Thyroid gland (tissue), 4 donors: ENCODE measurements around the gene MYO18A. TPM values are rescaled to one million over a fixed set of nuclear protein-coding genes. Genes with fewer than 3 reads are reported as not detected.

Experiments
- DNase-seq, 2 donors: peaks; one replicate each; pipeline ENCODE4 v3.0.0-alpha.2; 2019
- H3K27ac ChIP-seq, 3 donors: fragments of 200-600 bp; sonication (generic); 1 replicate in 2 of 3; 2 replicates in 1 of 3; pipeline ENCODE4 v1.5.1; 2016 to 2019; ENCODE audit warnings: mild to moderate bottlenecking in 1 of 3, moderate library complexity in 1 of 3
- H3K27me3 ChIP-seq: fragments of 200-600 bp; sonication (generic); one replicate; pipeline ENCODE4 v1.5.1; 2019
- H3K36me3 ChIP-seq, 2 donors: fragments of 200-600 bp; sonication (generic); one replicate each; pipeline ENCODE4 v1.5.1; 2016 to 2019
- H3K4me1 ChIP-seq, 2 donors: fragments of 200-600 bp; sonication (generic); one replicate each; pipeline ENCODE4 v1.5.1; 2017 to 2019
- H3K4me3 ChIP-seq, 3 donors: fragments of 200-600 bp; sonication (generic); replicated peaks in 1 of 3; 1 replicate in 2 of 3; 2 replicates in 1 of 3; pipeline ENCODE4 v1.5.1; 2016; ENCODE audit warnings: mild to moderate bottlenecking in 1 of 3
- H3K9me3 ChIP-seq: fragments of 200-600 bp; sonication (generic); one replicate; pipeline ENCODE4 v1.5.1; 2017
- POLR2A ChIP-seq, 2 donors: fragments of 450-650 bp; IDR thresholded peaks; one replicate each; pipeline ENCODE4 v1.6.1; 2017; ENCODE audit warnings: antibody characterized with exemption in 2 of 2, mild to moderate bottlenecking in 2 of 2, moderate library complexity in 1 of 2
- WGBS, 2 donors: methylation state at CpG; one replicate each; pipeline ENCODE4 v1.1.5; 2017; 5-methylcytosine and 5-hydroxymethylcytosine counted together
- intact Hi-C: fragments of 100-400 bp; cut with DNase I; formaldehyde crosslinking; loops from one replicate; pipeline ENCODE4 v1.15.1; 2023
- total RNA-seq, 4 donors: library from RNA; depleted of rRNA; stranded (reverse); fragments of >200 nt; gene quantifications; one replicate each; pipeline ENCODE4 v1.2.3, GENCODE V29; 2016
- TF ChIP-seq, protein P1 (sequence below), 6 experiments: fragments of 200-600 bp in 3 of 6; fragments of 450-650 bp in 3 of 6; sonication (generic) in 3 of 6; IDR thresholded peaks; one replicate each; pipeline ENCODE4 v1.5.1; 2016 to 2019; ENCODE audit warnings: antibody characterized with exemption in 6 of 6, mild to moderate bottlenecking in 2 of 6, inconsistent platforms in 1 of 6, moderate library complexity in 1 of 6

Gene MYO18A
- total RNA-seq, 4 donors from 2014 or later: 32.1 to 49.8 (median 40.6) TPM

DNA sequence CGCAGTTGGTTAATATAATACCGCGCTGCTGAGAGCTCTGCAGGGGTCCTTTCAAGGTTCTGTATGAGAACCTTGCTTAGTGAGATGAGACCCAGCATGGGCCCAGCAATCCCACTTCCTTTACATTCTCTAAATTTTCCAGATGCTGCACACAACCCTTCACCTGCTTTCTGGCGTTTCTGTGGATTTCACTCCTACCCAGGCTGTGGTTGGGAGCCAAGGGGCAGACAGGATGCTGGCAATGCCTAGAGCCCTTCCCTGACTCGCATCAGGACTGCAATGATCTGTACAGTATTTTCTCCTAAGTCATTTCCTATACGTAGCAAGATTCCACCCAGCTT, 147.4 kb downstream of the MYO18A start:
- WGBS, 2 donors: 19 to 26% methylated on average over 5 to 6 of the region's 6 CpGs
- intact Hi-C loops: no loop called here

DNA sequence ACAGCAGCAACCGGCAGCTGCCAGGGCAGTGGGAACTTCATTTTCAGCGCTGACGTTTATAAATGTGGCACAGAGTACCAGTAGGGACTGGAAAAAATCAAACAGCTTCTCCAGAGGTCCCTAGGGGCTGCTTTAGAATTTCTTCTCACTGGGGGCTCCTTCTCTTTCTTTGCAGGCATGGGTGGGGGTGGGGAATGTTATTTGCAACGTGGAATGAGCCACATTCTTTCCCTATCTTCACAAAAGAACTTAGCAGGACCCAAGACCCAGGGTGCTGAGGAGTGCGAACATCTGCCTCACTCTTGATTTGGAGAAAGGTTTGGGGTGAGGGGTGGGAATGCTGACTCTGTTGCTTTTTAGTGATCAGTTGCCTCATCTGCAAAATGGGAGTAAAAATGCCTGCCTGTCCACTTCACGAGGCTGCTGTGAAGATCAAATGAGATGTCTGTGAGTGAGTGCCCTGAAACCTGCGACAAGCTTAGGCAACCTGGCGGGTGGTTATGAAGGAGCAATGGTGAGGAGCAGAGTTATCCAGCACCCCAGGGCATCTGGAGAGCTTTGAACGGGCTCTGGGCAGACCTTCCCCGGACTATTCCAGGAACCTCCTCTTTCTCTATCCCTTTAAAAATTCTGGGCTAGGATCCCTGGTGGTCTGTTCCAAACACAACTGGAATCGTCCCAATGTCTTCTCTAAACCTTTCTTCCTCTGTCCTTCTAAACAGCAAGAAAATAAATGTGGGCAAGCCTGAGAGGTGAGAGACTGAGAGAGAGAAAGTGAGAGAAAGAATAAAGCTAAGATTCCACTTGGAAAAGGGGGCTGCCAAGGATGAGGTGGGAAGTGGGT, 148.0 kb downstream of the MYO18A start:
- no peak overlapping the region for H3K27ac ChIP-seq
- TF ChIP-seq POLR2A (IDR thresholded peaks at IDR 0.05): no peak
- TF ChIP-seq, protein P1, sequence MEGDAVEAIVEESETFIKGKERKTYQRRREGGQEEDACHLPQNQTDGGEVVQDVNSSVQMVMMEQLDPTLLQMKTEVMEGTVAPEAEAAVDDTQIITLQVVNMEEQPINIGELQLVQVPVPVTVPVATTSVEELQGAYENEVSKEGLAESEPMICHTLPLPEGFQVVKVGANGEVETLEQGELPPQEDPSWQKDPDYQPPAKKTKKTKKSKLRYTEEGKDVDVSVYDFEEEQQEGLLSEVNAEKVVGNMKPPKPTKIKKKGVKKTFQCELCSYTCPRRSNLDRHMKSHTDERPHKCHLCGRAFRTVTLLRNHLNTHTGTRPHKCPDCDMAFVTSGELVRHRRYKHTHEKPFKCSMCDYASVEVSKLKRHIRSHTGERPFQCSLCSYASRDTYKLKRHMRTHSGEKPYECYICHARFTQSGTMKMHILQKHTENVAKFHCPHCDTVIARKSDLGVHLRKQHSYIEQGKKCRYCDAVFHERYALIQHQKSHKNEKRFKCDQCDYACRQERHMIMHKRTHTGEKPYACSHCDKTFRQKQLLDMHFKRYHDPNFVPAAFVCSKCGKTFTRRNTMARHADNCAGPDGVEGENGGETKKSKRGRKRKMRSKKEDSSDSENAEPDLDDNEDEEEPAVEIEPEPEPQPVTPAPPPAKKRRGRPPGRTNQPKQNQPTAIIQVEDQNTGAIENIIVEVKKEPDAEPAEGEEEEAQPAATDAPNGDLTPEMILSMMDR (IDR thresholded peaks at IDR 0.05): no peak
- 23 to 25% methylated on average over 11 of the region's 11 CpGs for WGBS, 2 donors

More for the DNA sequence above, 147.4 kb downstream of the MYO18A start:
- Histone ChIP-seq H3K27ac (no peak overlapping the region), H3K27me3 (no peaks in the 10 kb centered on the region), H3K36me3 (no peaks in the 10 kb centered on the region), H3K4me3 (no peak overlapping the region), H3K4me1 (no peaks in the 10 kb centered on the region), H3K9me3 (no peaks in the 10 kb centered on the region)
- TF ChIP-seq, protein P1 (IDR thresholded peaks at IDR 0.05): no peak
- TF ChIP-seq POLR2A (IDR thresholded peaks at IDR 0.05): no peak
- DNase-seq: no peak

DNA sequence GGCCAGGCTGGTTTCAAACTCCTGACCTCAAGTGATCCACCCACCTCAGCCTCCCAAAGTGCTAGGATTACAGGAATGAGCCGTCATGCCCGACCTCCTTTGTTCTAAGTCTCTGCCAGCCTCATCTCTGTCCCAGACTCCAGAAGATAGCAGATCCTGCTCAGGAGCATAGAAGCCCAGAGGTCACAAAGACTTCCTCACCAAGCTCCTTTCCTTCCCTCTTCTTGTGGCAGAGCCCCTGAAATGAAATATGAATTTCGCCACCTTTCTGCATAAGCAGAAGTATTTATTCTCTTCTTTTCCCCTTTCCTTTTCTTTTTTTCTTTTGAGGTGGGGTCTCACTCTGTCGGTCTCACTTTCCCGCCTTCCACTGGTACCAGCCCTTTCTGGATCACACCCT, 148.7 kb downstream of the MYO18A start:
- WGBS, 2 donors: 43 to 52% methylated on average over 5 of the region's 5 CpGs
- intact Hi-C loops: no loop called here
- TF ChIP-seq, protein P1 (IDR thresholded peaks at IDR 0.05): no peak
- TF ChIP-seq POLR2A (IDR thresholded peaks at IDR 0.05): no peak
- Histone ChIP-seq H3K4me1 (no peaks in the 10 kb centered on the region), H3K4me3 (no peak overlapping the region), H3K36me3 (no peaks in the 10 kb centered on the region), H3K9me3 (no peaks in the 10 kb centered on the region), H3K27me3 (no peaks in the 10 kb centered on the region), H3K27ac (no peak overlapping the region)
- no peak for DNase-seq

More for the DNA sequence above, 148.0 kb downstream of the MYO18A start:
- H3K4me1 ChIP-seq: no peaks in the 10 kb centered on the region
- DNase-seq: no peak
- no peak overlapping the region for H3K4me3 ChIP-seq
- intact Hi-C loops: no loop called here
- no peaks in the 10 kb centered on the region for H3K9me3 ChIP-seq
- no peaks in the 10 kb centered on the region for H3K36me3 ChIP-seq
- H3K27me3 ChIP-seq: no peaks in the 10 kb centered on the region

DNA sequence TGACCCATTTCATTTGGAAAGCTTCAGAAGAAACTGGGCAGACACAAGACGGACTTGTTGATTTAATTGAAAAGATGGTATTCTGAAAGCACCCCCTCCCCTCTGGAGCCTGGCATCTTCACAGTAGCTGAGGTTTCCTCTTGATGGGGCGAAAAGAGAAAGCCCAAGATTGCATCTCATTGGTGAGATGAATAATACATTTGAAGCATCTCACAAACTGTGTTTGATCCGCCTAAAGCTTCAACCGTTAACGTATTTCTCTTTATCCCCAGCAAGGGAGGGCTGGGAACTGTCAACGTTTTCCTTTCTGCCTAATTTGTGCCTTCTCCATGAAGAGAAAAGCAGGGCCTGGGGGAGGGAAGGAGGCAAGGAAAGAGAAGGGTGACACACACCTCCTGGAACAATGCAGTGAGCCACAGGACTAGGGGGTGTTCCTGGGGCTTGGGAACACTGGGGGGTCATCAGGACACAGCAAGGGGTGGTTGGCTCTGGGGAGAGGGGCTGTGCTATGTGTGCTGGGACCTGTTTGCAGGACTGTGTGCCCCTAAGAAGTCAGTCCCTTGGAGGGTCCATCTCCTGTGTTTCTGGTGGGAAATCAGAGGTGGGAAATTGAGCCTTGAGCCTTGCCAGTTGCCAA, 155.8 kb downstream of the MYO18A start:
- H3K36me3 ChIP-seq: no peaks in the 10 kb centered on the region
- DNase-seq: no peak
- no peaks in the 10 kb centered on the region for H3K9me3 ChIP-seq
- no peak overlapping the region for H3K4me3 ChIP-seq
- no peak overlapping the region for H3K27ac ChIP-seq
- no peaks in the 10 kb centered on the region for H3K27me3 ChIP-seq
- peaks cover 7 to 10% of the 10 kb centered on the region in 2 donors for H3K4me1 ChIP-seq
- 67 to 70% methylated on average over 6 of the region's 6 CpGs for WGBS, 2 donors
- intact Hi-C loops: no loop called here
- TF ChIP-seq, protein P1 (IDR thresholded peaks at IDR 0.05): no peak

DNA sequence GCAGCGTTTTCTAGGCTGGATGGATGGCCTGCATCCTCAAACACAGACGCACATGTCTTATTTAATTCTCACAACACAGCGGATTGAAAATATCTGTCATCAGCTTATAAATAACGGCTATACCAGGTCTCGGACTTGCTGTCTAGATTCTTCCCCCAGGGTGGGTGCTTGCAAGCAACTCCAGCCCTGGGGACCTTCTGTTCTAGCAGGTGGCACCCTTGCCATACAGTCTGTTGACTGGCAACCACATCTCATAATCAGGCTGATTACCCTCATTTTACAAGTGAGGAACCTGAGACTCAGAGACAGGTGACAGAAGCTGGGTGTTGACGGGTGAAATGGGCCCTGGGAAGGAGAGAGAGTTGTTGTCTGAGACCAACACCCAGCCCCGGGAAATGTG, 158.1 kb downstream of the MYO18A start:
- no peak overlapping the region for H3K27ac ChIP-seq
- H3K27me3 ChIP-seq: no peaks in the 10 kb centered on the region
- no peak for DNase-seq
- H3K36me3 ChIP-seq: no peaks in the 10 kb centered on the region
- TF ChIP-seq, protein P1 (IDR thresholded peaks at IDR 0.05): no peak
- TF ChIP-seq POLR2A (IDR thresholded peaks at IDR 0.05): no peak
- WGBS, 2 donors: 88 to 90% methylated on average over 7 of the region's 7 CpGs
- H3K9me3 ChIP-seq: no peaks in the 10 kb centered on the region
- H3K4me3 ChIP-seq: no peak overlapping the region
- intact Hi-C loops: no loop called here
- H3K4me1 ChIP-seq: peaks cover 7 to 10% of the 10 kb centered on the region in 2 donors
